Liver (tissue), 3 donors: Measurements from ENCODE around the gene UPP1.

Experiments
- ATF3 ChIP-seq: IDR thresholded peaks from 2 replicates; pipeline ENCODE4 v1.6.1; 2016; ENCODE audit warnings: antibody characterized with exemption
- EGR1 ChIP-seq, 2 donors: IDR thresholded peaks; 2 replicates each; pipeline ENCODE4 v1.6.1; 2016 to 2018; ENCODE audit warnings: antibody characterized with exemption in 2 of 2, low read depth in 2 of 2
- FOXA1 ChIP-seq: IDR thresholded peaks from 2 replicates; pipeline ENCODE4 v1.6.1; 2016; ENCODE audit warnings: antibody characterized with exemption
- GABPA ChIP-seq, 2 donors: IDR thresholded peaks in 1 of 2; conservative IDR thresholded peaks in 1 of 2; 2 replicates each; pipeline ENCODE4 v1.6.1; 2016; ENCODE audit warnings: antibody characterized with exemption in 2 of 2, mild to moderate bottlenecking in 1 of 2, moderate library complexity in 1 of 2
- HNF4A ChIP-seq, 2 donors: conservative IDR thresholded peaks; 2 replicates each; pipeline ENCODE4 v1.6.1; 2016; ENCODE audit warnings: antibody characterized with exemption in 2 of 2, mild to moderate bottlenecking in 2 of 2
- HNF4G ChIP-seq: IDR thresholded peaks from 2 replicates; pipeline ENCODE4 v1.6.1; 2016; ENCODE audit warnings: antibody characterized with exemption
- JUND ChIP-seq, 2 donors: IDR thresholded peaks; 2 replicates each; pipeline ENCODE4 v1.6.1; 2016; ENCODE audit warnings: antibody characterized with exemption in 2 of 2
- MAX ChIP-seq: IDR thresholded peaks from 2 replicates; pipeline ENCODE4 v1.6.1; 2016; ENCODE audit warnings: antibody characterized with exemption
- RAD21 ChIP-seq, 2 donors: IDR thresholded peaks; 2 replicates each; pipeline ENCODE4 v1.6.1; 2016; ENCODE audit warnings: antibody characterized with exemption in 2 of 2, mild to moderate bottlenecking in 2 of 2
- REST ChIP-seq: IDR thresholded peaks from 2 replicates; pipeline ENCODE4 v1.6.1; 2016; ENCODE audit warnings: antibody characterized with exemption, mild to moderate bottlenecking
- SP1 ChIP-seq: IDR thresholded peaks from 2 replicates; pipeline ENCODE4 v1.6.1; 2018; ENCODE audit warnings: antibody characterized with exemption, mild to moderate bottlenecking
- TAF1 ChIP-seq: conservative IDR thresholded peaks from 2 replicates; pipeline ENCODE4 v1.6.1; 2016; ENCODE audit warnings: antibody characterized with exemption, mild to moderate bottlenecking
- YY1 ChIP-seq: IDR thresholded peaks from 2 replicates; pipeline ENCODE4 v1.6.1; 2016; ENCODE audit warnings: antibody characterized with exemption, mild to moderate bottlenecking
- TF ChIP-seq, protein P1 (sequence below): fragments of 150-350 bp; IDR thresholded peaks from 2 replicates; pipeline ENCODE4 v1.5.1; 2017; ENCODE audit warnings: improper control_type of control experiment, low read depth, low read length; ENCODE audit not compliant: missing input control
- donor health status: healthy.
- donor health status: healthy.

DNA sequence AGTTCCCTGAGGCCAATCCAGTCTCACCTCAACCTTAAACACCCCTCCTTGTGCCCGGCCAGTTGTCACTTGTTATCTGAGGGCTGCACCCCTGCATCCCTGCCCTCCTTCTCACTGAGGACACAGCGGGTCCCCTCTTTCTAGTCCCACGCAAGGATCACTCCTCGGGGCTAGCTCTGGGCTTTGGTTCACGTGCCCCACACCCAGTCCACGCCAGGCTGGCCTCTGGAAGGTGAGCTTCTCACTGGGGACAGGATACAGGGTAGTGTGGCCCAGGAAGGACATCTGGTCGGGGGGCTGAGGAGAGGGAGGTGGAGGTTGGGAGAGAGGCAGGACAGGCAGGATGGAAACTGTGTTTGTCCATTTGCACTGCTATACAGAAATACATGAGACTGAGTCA, 25.5 kb downstream of the UPP1 start:
- TF ChIP-seq, protein P1, sequence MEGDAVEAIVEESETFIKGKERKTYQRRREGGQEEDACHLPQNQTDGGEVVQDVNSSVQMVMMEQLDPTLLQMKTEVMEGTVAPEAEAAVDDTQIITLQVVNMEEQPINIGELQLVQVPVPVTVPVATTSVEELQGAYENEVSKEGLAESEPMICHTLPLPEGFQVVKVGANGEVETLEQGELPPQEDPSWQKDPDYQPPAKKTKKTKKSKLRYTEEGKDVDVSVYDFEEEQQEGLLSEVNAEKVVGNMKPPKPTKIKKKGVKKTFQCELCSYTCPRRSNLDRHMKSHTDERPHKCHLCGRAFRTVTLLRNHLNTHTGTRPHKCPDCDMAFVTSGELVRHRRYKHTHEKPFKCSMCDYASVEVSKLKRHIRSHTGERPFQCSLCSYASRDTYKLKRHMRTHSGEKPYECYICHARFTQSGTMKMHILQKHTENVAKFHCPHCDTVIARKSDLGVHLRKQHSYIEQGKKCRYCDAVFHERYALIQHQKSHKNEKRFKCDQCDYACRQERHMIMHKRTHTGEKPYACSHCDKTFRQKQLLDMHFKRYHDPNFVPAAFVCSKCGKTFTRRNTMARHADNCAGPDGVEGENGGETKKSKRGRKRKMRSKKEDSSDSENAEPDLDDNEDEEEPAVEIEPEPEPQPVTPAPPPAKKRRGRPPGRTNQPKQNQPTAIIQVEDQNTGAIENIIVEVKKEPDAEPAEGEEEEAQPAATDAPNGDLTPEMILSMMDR: no peak
- TF ChIP-seq JUND (IDR thresholded peaks at IDR 0.05): no peak
- TF ChIP-seq MAX: no peak
- TF ChIP-seq RAD21 (IDR thresholded peaks at IDR 0.05): no peak
- TF ChIP-seq TAF1: no peak
- no peak for TF ChIP-seq YY1
- TF ChIP-seq FOXA1: no peak
- TF ChIP-seq REST: no peak
- no peak for TF ChIP-seq HNF4G
- TF ChIP-seq GABPA (IDR thresholded peaks at IDR 0.05 in 1 of 2, conservative IDR thresholded peaks at IDR 0.05 in 1 of 2): no peak
- no peak for TF ChIP-seq SP1
- TF ChIP-seq EGR1 (IDR thresholded peaks at IDR 0.05; ENCODE audit: low read depth in 2 of 2): no peak
- TF ChIP-seq ATF3: no peak
- TF ChIP-seq HNF4A (conservative IDR thresholded peaks at IDR 0.05): no peak
